ENCODE results near the gene HAPSTR1.

- no peak for TF ChIP-seq CTCF (conservative IDR thresholded peaks at IDR 0.05 in 1 of 2, IDR thresholded peaks at IDR 0.05 in 1 of 2; ENCODE audit: extremely low read depth in 1 of 2, insufficient read depth in 1 of 2, low read depth in 1 of 2, low read length in 2 of 2)
- TF ChIP-seq EZH2 (IDR thresholded peaks at IDR 0.05; ENCODE audit: borderline replicate concordance, low read length): no peak
Observed at GRCh38 chr16:9046667-9047055, 44.8 kb upstream of the HAPSTR1 start.

Measured in mammary epithelial cell (primary cell).